ENCODE measurements around the gene ASF1A. TPM values are rescaled to one million over a fixed set of nuclear protein-coding genes. Genes with fewer than 3 reads are reported as not detected.

ASF1A gene
- total and polyA plus RNA-seq, 2 experiments from 2014 or later: 9.3 to 27.9 TPM

DNA sequence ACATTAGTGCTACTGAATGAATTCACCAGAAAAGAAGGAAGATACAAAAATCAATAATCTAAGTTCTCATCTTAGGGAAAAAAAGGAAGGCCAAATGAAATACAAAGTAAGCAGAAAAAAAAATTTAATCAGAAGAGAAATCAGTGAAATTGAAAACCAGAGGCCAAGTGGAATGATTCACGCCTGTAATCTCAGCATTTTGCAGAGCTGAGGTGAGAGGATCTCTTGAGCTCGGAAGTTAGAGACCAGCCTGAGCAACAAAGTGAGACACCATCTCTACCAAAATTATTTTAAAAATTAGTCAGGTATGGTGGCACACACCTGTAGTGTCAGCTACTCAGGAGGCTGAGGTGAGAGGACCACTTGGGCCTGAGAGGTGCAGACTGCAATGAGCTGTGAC is 21.2 kb upstream of the ASF1A start:
- peak in 1 of 2 donors; percentile 33 for DNase-seq (ENCODE audit: low read depth in 1 of 2, low spot score in 1 of 2)
- no peak overlapping the region for H3K27ac ChIP-seq
- H3K36me3 ChIP-seq: no peaks in the 10 kb centered on the region
- no peaks in the 10 kb centered on the region for H3K4me1 ChIP-seq (ENCODE audit: low read depth)
- H3K4me3 ChIP-seq: no peak overlapping the region
- TF ChIP-seq, protein P1, sequence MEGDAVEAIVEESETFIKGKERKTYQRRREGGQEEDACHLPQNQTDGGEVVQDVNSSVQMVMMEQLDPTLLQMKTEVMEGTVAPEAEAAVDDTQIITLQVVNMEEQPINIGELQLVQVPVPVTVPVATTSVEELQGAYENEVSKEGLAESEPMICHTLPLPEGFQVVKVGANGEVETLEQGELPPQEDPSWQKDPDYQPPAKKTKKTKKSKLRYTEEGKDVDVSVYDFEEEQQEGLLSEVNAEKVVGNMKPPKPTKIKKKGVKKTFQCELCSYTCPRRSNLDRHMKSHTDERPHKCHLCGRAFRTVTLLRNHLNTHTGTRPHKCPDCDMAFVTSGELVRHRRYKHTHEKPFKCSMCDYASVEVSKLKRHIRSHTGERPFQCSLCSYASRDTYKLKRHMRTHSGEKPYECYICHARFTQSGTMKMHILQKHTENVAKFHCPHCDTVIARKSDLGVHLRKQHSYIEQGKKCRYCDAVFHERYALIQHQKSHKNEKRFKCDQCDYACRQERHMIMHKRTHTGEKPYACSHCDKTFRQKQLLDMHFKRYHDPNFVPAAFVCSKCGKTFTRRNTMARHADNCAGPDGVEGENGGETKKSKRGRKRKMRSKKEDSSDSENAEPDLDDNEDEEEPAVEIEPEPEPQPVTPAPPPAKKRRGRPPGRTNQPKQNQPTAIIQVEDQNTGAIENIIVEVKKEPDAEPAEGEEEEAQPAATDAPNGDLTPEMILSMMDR (IDR thresholded peaks at IDR 0.05; ENCODE audit: low read depth, low read length): no peak
- H3K9me3 ChIP-seq (ENCODE audit: low read depth): no peaks in the 10 kb centered on the region
- H3K27me3 ChIP-seq: no peaks in the 10 kb centered on the region

- H3K36me3 ChIP-seq: no peaks in the 10 kb centered on the region
- no peaks in the 10 kb centered on the region for H3K27me3 ChIP-seq
- no peak for DNase-seq (ENCODE audit: low read depth in 1 of 2, low spot score in 1 of 2)
- H3K27ac ChIP-seq: no peak overlapping the region
- no peaks in the 10 kb centered on the region for H3K4me1 ChIP-seq (ENCODE audit: low read depth)
- TF ChIP-seq, protein P1 (IDR thresholded peaks at IDR 0.05; ENCODE audit: low read depth, low read length): no peak
- no peak overlapping the region for H3K4me3 ChIP-seq
- no peaks in the 10 kb centered on the region for H3K9me3 ChIP-seq (ENCODE audit: low read depth)
These were observed 20.7 kb upstream of the ASF1A start for GRCh38 chr6:118873239-118873638.

GRCh38 chr6:118875672-118876071 is 18.3 kb upstream of the ASF1A start:
- Histone ChIP-seq H3K36me3 (no peaks in the 10 kb centered on the region), H3K4me1 (ENCODE audit: low read depth) (no peaks in the 10 kb centered on the region), H3K27me3 (no peaks in the 10 kb centered on the region), H3K27ac (no peak overlapping the region), H3K4me3 (no peak overlapping the region), H3K9me3 (ENCODE audit: low read depth) (no peaks in the 10 kb centered on the region)
- DNase-seq (ENCODE audit: low read depth in 1 of 2, low spot score in 1 of 2): no peak
- TF ChIP-seq, protein P1 (IDR thresholded peaks at IDR 0.05; ENCODE audit: low read depth, low read length): no peak

GRCh38 chr6:118876198-118876597 is 17.8 kb upstream of the ASF1A start:
- TF ChIP-seq, protein P1 (IDR thresholded peaks at IDR 0.05; ENCODE audit: low read depth, low read length): no peak
- no peaks in the 10 kb centered on the region for H3K36me3 ChIP-seq
- no peak for DNase-seq (ENCODE audit: low read depth in 1 of 2, low spot score in 1 of 2)
- H3K9me3 ChIP-seq (ENCODE audit: low read depth): no peaks in the 10 kb centered on the region
- no peak overlapping the region for H3K27ac ChIP-seq
- H3K27me3 ChIP-seq: no peaks in the 10 kb centered on the region
- no peak overlapping the region for H3K4me3 ChIP-seq
- no peaks in the 10 kb centered on the region for H3K4me1 ChIP-seq (ENCODE audit: low read depth)

DNA sequence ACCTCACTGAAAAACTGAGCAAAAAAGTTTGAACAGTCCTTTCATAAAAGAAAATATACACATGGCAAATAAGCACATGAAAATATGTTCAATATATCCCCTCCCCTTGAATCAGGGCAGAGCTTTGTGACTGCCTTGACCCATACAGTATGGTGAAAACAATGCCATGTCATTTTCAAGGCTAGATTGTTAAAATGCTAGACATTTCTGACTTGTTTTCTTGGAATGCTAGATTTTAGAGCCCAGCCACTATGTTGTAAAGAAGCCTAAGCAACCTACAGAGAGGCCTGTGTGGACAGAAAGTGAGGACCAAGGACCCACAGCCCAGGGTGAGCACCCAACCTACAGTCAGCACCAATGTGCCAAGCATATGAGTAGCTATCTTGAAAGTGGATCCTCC is 17.1 kb upstream of the ASF1A start:
- Histone ChIP-seq H3K9me3 (ENCODE audit: low read depth) (no peaks in the 10 kb centered on the region), H3K4me1 (ENCODE audit: low read depth) (no peaks in the 10 kb centered on the region), H3K4me3 (no peak overlapping the region), H3K36me3 (no peaks in the 10 kb centered on the region), H3K27me3 (no peaks in the 10 kb centered on the region), H3K27ac (no peak overlapping the region)
- DNase-seq (ENCODE audit: low read depth in 1 of 2, low spot score in 1 of 2): peak in 1 of 2 donors; percentile 53
- TF ChIP-seq, protein P1 (IDR thresholded peaks at IDR 0.05; ENCODE audit: low read depth, low read length): no peak

GRCh38 chr6:118877806-118878205 is 16.1 kb upstream of the ASF1A start:
- H3K4me1 ChIP-seq (ENCODE audit: low read depth): no peaks in the 10 kb centered on the region
- no peaks in the 10 kb centered on the region for H3K27me3 ChIP-seq
- no peaks in the 10 kb centered on the region for H3K36me3 ChIP-seq
- TF ChIP-seq, protein P1 (IDR thresholded peaks at IDR 0.05; ENCODE audit: low read depth, low read length): no peak
- H3K9me3 ChIP-seq (ENCODE audit: low read depth): no peaks in the 10 kb centered on the region
- no peak overlapping the region for H3K4me3 ChIP-seq
- H3K27ac ChIP-seq: no peak overlapping the region
- no peak for DNase-seq (ENCODE audit: low read depth in 1 of 2, low spot score in 1 of 2)

Measured in cardiac muscle cell (in vitro differentiated cells and primary cell).